H7 (cell line): Measurements from ENCODE around the gene TRPV6. TPM values are rescaled to one million over a fixed set of nuclear protein-coding genes. Genes with fewer than 3 reads are reported as not detected.

ENCODE experiments used
- DNase-seq: peaks from one replicate; pipeline ENCODE4 v3.0.0; 2012
- H3K27me3 ChIP-seq: 2 replicates; pipeline ENCODE4 v1.6.0; 2011; ENCODE audit warnings: mild to moderate bottlenecking, low read length; ENCODE audit not compliant: control insufficient read depth, insufficient read depth
- H3K36me3 ChIP-seq: replicated peaks from 2 replicates; pipeline ENCODE4 v1.5.1; 2011; ENCODE audit warnings: low read length; ENCODE audit not compliant: control insufficient read depth, insufficient read depth
- H3K4me3 ChIP-seq: 2 replicates; pipeline ENCODE4 v1.5.1; 2011; ENCODE audit warnings: low read depth, mild to moderate bottlenecking, control low read depth, low read length, moderate library complexity; ENCODE audit not compliant: insufficient read depth
- total RNA-seq: library from RNA; depleted of rRNA; stranded (reverse); fragments of >200 nt; shearing (Covaris generic); gene quantifications from 2 replicates; pipeline ENCODE4 v1.2.3, GENCODE V29; 2014

TRPV6 gene
- total RNA-seq, 1 experiment from 2014 or later = 0.17 TPM

GRCh38 chr7:142897691-142898090 is 12.1 kb upstream of the TRPV6 start:
- Histone ChIP-seq H3K4me3 (no peak overlapping the region), H3K36me3 (no peaks in the 10 kb centered on the region), H3K27me3 (no peaks in the 10 kb centered on the region)
- no peak for DNase-seq

GRCh38 chr7:142896741-142897379 is 11.3 kb upstream of the TRPV6 start:
- H3K27me3 ChIP-seq = no peaks in the 10 kb centered on the region
- no peak for DNase-seq
- H3K4me3 ChIP-seq = no peak overlapping the region
- H3K36me3 ChIP-seq = no peaks in the 10 kb centered on the region

GRCh38 chr7:142896151-142896550 is 10.6 kb upstream of the TRPV6 start:
- no peaks in the 10 kb centered on the region for H3K27me3 ChIP-seq
- no peaks in the 10 kb centered on the region for H3K36me3 ChIP-seq
- H3K4me3 ChIP-seq = no peak overlapping the region
- DNase-seq = no peak

DNA sequence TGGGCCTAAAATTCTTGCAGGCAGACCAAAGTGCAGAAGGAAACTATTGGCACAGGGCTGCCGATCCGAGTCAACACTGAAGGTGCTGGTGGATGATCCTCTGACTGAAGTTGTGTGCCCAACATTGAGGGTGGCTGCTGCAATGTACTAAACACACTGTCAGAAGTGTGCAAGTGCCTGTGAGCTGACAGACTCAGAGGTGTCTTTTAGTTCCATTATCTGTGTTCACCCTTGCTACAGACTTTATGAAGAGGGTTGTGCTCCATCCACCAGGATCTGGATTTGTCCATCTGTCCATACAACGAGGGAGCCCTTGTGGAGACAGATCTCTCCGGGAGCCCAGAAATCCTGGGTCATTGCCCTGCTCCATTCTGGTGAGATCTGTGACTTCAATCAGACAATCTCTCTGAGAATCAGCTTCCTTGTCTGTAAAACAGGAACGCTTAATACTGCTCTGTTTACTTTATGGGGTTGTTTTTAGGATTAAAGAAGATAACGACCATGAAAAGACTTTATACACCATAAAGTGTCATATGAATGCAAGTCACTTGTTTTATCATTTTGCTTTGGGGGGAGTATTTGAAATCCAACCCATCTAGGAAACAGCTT is 9.5 kb upstream of the TRPV6 start:
- Histone ChIP-seq H3K27me3 (no peaks in the 10 kb centered on the region), H3K4me3 (no peak overlapping the region)
- DNase-seq = no peak

DNA sequence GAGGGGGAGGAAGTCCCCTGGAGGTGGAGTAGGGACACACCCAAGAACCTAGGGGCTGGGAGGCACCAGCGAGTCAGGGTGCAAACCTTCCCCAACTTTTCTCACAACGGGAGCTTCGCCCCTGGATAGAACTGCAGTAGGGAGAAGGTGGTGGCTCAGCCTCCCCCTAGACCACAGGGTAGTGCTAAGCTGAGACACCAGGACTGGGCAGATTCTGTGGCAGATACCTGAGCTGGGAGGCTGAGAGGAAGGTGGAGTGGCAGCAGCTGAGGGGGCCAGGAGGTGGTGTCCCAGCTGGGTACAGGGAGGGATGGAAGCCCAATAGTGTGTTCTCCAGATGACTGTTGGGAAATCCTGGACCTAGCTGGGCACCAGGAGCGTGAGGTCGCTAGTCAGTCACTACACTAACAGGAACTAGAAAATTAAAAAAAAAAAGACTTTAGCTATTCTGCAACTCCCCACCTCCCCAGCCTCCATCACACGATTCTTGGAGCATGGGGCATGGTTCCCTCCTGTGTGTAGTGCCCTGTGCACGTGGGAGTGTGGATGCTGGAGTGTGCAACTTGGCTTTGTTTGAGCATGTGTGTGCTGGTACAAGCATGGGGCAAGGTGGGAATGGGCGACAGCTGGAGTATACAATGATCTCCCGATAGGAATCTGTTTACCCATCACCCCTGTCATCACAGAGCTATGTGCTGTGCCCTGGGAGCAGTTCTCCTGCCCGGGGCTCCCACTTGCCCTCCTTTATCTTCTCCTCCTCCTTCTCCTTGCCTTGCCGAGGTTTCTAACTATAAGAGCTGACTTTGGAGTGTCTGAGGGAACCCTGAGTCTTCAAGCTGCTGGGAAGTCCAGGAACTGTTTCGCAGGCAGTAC is 8.8 kb upstream of the TRPV6 start:
- Histone ChIP-seq H3K36me3 (no peaks in the 10 kb centered on the region), H3K4me3 (no peak overlapping the region), H3K27me3 (no peaks in the 10 kb centered on the region)
- DNase-seq = no peak

More for the DNA sequence above, 9.5 kb upstream of the TRPV6 start:
- H3K36me3 ChIP-seq = no peaks in the 10 kb centered on the region

DNA sequence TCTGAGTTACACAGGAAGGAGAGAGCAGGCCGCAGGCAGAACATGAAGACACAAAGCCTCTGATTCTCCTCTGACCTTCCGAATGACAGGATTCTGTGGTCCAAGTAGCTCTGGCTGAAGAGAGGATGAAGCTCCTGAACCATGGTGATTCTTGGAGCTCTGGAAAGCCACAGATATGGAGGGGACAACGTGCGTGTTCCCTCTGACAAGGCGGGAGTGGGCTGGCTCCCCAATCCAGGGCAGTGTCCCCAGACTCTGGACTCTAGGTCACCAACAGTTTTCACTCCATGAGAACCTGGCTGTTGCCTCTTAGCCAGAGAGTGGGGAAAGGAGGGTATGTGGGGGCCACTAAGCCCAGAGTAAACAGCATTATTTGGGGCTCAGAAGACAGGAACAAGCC is 7.4 kb upstream of the TRPV6 start:
- no peaks in the 10 kb centered on the region for H3K27me3 ChIP-seq
- no peak overlapping the region for H3K4me3 ChIP-seq
- DNase-seq = no peak
- no peaks in the 10 kb centered on the region for H3K36me3 ChIP-seq

GRCh38 chr7:142891490-142892082 is 6.0 kb upstream of the TRPV6 start:
- no peak for DNase-seq
- H3K27me3 ChIP-seq = no peaks in the 10 kb centered on the region
- H3K4me3 ChIP-seq = no peak overlapping the region
- H3K36me3 ChIP-seq = no peaks in the 10 kb centered on the region

DNA sequence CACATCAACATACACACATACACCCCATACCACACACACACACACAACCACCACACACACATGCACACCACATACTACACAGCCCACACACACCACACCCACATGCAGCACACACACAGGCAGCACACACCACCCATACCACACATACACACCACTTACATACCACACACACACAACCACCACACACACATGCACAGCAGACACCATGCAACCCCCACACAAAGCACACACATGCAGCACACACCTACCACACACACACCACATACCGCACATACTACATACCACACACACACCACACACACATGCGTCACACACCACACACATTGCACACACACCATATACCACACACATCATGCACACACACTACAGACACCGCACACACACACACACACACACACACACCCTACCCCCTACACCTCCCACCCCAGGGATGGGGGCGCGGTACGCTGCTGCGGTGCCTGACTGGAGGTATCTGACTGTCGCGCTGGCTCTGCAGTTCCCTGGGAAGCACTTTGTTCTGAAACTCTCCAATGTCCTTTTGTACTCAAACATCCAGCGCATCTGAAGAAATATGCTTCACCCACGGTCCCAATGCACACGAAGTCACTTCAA is 5.4 kb upstream of the TRPV6 start:
- Histone ChIP-seq H3K4me3 (no peak overlapping the region), H3K36me3 (no peaks in the 10 kb centered on the region), H3K27me3 (no peaks in the 10 kb centered on the region)
- no peak for DNase-seq

DNA sequence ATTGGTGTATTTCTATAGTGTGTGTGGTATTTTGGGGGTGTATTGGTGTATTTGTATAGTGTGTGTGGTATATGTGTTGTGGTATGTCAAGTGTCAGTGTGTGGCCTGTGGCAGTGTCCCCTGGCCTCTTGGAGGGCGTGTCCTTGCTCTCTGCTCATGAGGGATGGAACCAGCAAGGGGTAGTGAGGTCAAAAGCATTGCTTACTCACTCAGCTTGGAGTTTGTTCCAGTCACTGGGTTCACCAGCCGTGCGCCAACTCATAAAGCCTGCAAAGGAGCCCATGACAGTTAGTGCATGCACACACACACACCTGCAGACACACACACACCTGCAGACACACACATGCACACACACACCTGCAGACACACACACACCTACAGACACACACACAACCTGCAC is 4.3 kb upstream of the TRPV6 start:
- Histone ChIP-seq H3K36me3 (no peaks in the 10 kb centered on the region), H3K27me3 (no peaks in the 10 kb centered on the region), H3K4me3 (no peak overlapping the region)
- no peak for DNase-seq

- Histone ChIP-seq H3K36me3 (no peaks in the 10 kb centered on the region), H3K4me3 (no peak overlapping the region), H3K27me3 (no peaks in the 10 kb centered on the region; the same call in 1 of the 2 replicates)
- DNase-seq = no peak
Measured at GRCh38 chr7:142887282-142888015, 1.9 kb upstream of the TRPV6 start.

GRCh38 chr7:142886866-142887265 is 1.3 kb upstream of the TRPV6 start:
- Histone ChIP-seq H3K27me3 (no peaks in the 10 kb centered on the region; the same call in 1 of the 2 replicates), H3K4me3 (no peak overlapping the region), H3K36me3 (no peaks in the 10 kb centered on the region)
- no peak for DNase-seq

DNA sequence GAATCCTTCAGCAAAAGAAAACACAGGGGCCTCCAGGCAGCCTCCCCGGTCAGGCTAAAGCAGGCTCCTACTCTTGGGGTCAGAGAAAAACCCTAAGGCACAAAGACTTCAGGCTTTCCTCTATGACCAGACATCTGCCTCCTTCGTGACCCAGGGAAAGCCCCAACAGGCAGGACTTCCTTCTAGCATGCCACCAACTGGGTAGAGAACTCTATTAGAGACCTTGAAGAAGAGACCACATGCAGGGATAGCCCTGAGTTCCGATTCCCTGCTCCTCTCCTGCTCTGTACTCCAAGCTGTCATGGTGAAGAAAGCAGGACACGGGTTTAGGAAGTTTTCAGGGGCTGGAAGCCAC is 1.3 kb downstream of the TRPV6 start:
- no peak for DNase-seq
- no peaks in the 10 kb centered on the region; the same call in 1 of the 2 replicates for H3K27me3 ChIP-seq

GRCh38 chr7:142883571-142884285 is 1.8 kb downstream of the TRPV6 start:
- no peaks in the 10 kb centered on the region for H3K36me3 ChIP-seq
- no peak overlapping the region for H3K4me3 ChIP-seq
- no peak for DNase-seq
- no peaks in the 10 kb centered on the region; the same call in 1 of the 2 replicates for H3K27me3 ChIP-seq

More for the DNA sequence above, 1.3 kb downstream of the TRPV6 start:
- Histone ChIP-seq H3K4me3 (no peak overlapping the region), H3K36me3 (no peaks in the 10 kb centered on the region)
